ENCODE data around the gene DLGAP1. TPM values are rescaled to one million over a fixed set of nuclear protein-coding genes. Genes with fewer than 3 reads are reported as not detected.

Gene DLGAP1
- total RNA-seq, 1 donor from 2014 or later = 7.7 TPM

DNA sequence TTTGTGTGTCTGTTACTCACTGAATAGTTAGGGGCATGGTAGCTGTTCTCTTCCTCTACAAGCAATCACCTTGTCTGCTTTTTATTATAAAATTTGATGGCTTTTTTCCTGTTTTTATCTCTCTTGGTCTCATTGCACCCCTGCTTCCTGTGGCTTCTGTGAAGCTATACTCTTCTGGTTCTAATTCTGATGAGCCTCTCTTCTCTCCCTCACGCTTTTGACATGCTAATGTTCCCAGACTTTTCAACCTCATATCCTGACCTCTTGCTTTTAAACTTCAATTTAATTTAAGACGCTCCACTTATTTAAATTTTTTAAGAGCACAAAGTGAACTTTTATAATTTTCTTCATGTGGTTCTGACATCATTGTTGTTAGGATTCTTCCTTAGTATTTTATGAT, 361.4 kb downstream of the DLGAP1 start:
- TF ChIP-seq CTCF (IDR thresholded peaks at IDR 0.05) = no peak
- Mint-ChIP-seq H3K9me3 (ENCODE audit: low read depth) (peaks cover 3% of the 10 kb centered on the region), H3K36me3 (ENCODE audit: low read depth) (peaks cover 4% of the 10 kb centered on the region), H3K4me1 (ENCODE audit: low read depth) (peaks cover 10% of the 10 kb centered on the region), H3K27me3 (ENCODE audit: low read depth) (no peaks in the 10 kb centered on the region), H3K4me3 (ENCODE audit: unreplicated experiment) (no peak overlapping the region), H3K27ac (ENCODE audit: unreplicated experiment) (no peak overlapping the region)
- no peak for DNase-seq (ENCODE audit: low spot score)

- Mint-ChIP-seq H3K9me3 (ENCODE audit: low read depth) (peaks cover 13% of the 10 kb centered on the region), H3K27me3 (ENCODE audit: low read depth) (peaks cover 18% of the 10 kb centered on the region), H3K4me3 (ENCODE audit: unreplicated experiment) (no peak overlapping the region), H3K36me3 (ENCODE audit: low read depth) (peaks cover 8% of the 10 kb centered on the region), H3K4me1 (ENCODE audit: low read depth) (no peaks in the 10 kb centered on the region), H3K27ac (ENCODE audit: unreplicated experiment) (no peak overlapping the region)
- TF ChIP-seq CTCF (IDR thresholded peaks at IDR 0.05) = no peak
- DNase-seq (ENCODE audit: low spot score) = no peak
Measured at GRCh38 chr18:4084382-4084900, 370.7 kb downstream of the DLGAP1 start.

- no peak for TF ChIP-seq CTCF (IDR thresholded peaks at IDR 0.05)
- H3K36me3 Mint-ChIP-seq (ENCODE audit: low read depth) = no peaks in the 10 kb centered on the region
- H3K27me3 Mint-ChIP-seq (ENCODE audit: low read depth) = peaks cover 5% of the 10 kb centered on the region
- no peak for DNase-seq (ENCODE audit: low spot score)
- no peaks in the 10 kb centered on the region for H3K9me3 Mint-ChIP-seq (ENCODE audit: low read depth)
- H3K27ac Mint-ChIP-seq (ENCODE audit: unreplicated experiment) = no peak overlapping the region
- H3K4me3 Mint-ChIP-seq (ENCODE audit: unreplicated experiment) = no peak overlapping the region
- H3K4me1 Mint-ChIP-seq (ENCODE audit: low read depth) = no peaks in the 10 kb centered on the region
Measured at GRCh38 chr18:4078246-4078645, 376.9 kb downstream of the DLGAP1 start.

- Mint-ChIP-seq H3K9me3 (ENCODE audit: low read depth) (no peaks in the 10 kb centered on the region), H3K4me1 (ENCODE audit: low read depth) (no peaks in the 10 kb centered on the region), H3K36me3 (ENCODE audit: low read depth) (no peaks in the 10 kb centered on the region), H3K4me3 (ENCODE audit: unreplicated experiment) (no peak overlapping the region), H3K27ac (ENCODE audit: unreplicated experiment) (no peak overlapping the region), H3K27me3 (ENCODE audit: low read depth) (peaks cover 5% of the 10 kb centered on the region)
- DNase-seq (ENCODE audit: low spot score) = no peak
- no peak for TF ChIP-seq CTCF (IDR thresholded peaks at IDR 0.05)
Measured at GRCh38 chr18:4077721-4078120, 377.4 kb downstream of the DLGAP1 start.

GRCh38 chr18:4077204-4077603, 377.9 kb downstream of the DLGAP1 start:
- Mint-ChIP-seq H3K27me3 (ENCODE audit: low read depth) (peaks cover 6% of the 10 kb centered on the region), H3K4me3 (ENCODE audit: unreplicated experiment) (no peak overlapping the region), H3K9me3 (ENCODE audit: low read depth) (no peaks in the 10 kb centered on the region), H3K4me1 (ENCODE audit: low read depth) (no peaks in the 10 kb centered on the region), H3K36me3 (ENCODE audit: low read depth) (no peaks in the 10 kb centered on the region), H3K27ac (ENCODE audit: unreplicated experiment) (no peak overlapping the region)
- TF ChIP-seq CTCF (IDR thresholded peaks at IDR 0.05) = no peak
- DNase-seq (ENCODE audit: low spot score) = no peak
